T follicular helper cell (primary cell): ENCODE measurements around the gene OAT.
"Not testable (repeated sequence)": the region's sequence is repeated elsewhere in the genome, so short reads cannot be mapped to it uniquely, and the experiment has no call there.

Experiments used
- DNase-seq: peaks from one replicate; pipeline ENCODE4 v3.0.0-alpha.2; 2020; ENCODE audit warnings: low read depth

The OAT gene

GRCh38 chr10:124447751-124448466 is 29.2 kb upstream of the OAT start:
- DNase-seq: no peak

GRCh38 chr10:124446830-124447750 is 28.4 kb upstream of the OAT start:
- DNase-seq: no peak

- not testable (repeated sequence) for DNase-seq
These were observed 23.0 kb upstream of the OAT start for GRCh38 chr10:124441694-124442093.

- DNase-seq: no peak
These were observed 17.5 kb upstream of the OAT start for GRCh38 chr10:124436191-124436638.

- DNase-seq: not testable (repeated sequence)
These were observed 17.0 kb upstream of the OAT start for GRCh38 chr10:124435683-124436082.

GRCh38 chr10:124433461-124433860 is 14.7 kb upstream of the OAT start:
- DNase-seq: no peak

- DNase-seq: no peak
These were observed 11.4 kb upstream of the OAT start for GRCh38 chr10:124430077-124430476.

- no peak for DNase-seq
These were observed 10.9 kb upstream of the OAT start for GRCh38 chr10:124429576-124429975.

GRCh38 chr10:124428207-124428777 is 9.6 kb upstream of the OAT start:
- DNase-seq: no peak

GRCh38 chr10:124425227-124425962 is 6.7 kb upstream of the OAT start:
- DNase-seq: no peak

- no peak for DNase-seq
These were observed 5.1 kb upstream of the OAT start for GRCh38 chr10:124423813-124424212.

GRCh38 chr10:124422742-124423141 is 4.0 kb upstream of the OAT start:
- no peak for DNase-seq

- DNase-seq: no peak
These were observed 1.5 kb upstream of the OAT start for GRCh38 chr10:124420254-124420653.

- DNase-seq: no peak
These were observed 912 bp upstream of the OAT start for GRCh38 chr10:124419635-124420034.

GRCh38 chr10:124417895-124418725 is 613 bp downstream of the OAT start:
- peak; percentile 23 for DNase-seq

- DNase-seq: no peak
These were observed 2.0 kb downstream of the OAT start for GRCh38 chr10:124416733-124417132.

- DNase-seq: no peak
These were observed 3.5 kb downstream of the OAT start for GRCh38 chr10:124415210-124415609.

GRCh38 chr10:124414076-124414475 is 4.6 kb downstream of the OAT start:
- DNase-seq: no peak

- no peak for DNase-seq
These were observed 9.0 kb downstream of the OAT start for GRCh38 chr10:124409696-124410095.

GRCh38 chr10:124408357-124408756 is 10.4 kb downstream of the OAT start:
- DNase-seq: no peak

- no peak for DNase-seq
These were observed 11.3 kb downstream of the OAT start for GRCh38 chr10:124407456-124407855.
